Kidney (tissue), 14 donors: ENCODE data around the gene TGFBR1. TPM values are rescaled to one million over a fixed set of nuclear protein-coding genes. Genes with fewer than 3 reads are reported as not detected.

Experiments
- DNase-seq, 5 donors: peaks; one replicate each; pipeline ENCODE4 v3.0.0-alpha.2; 2013 to 2020
- FAIRE-seq: peaks from 2 replicates; lab custom pipeline; 2012; peaks lifted over from hg19 to GRCh38; lab: Jason Lieb, UNC
- H3K27ac ChIP-seq, 2 donors: one replicate each; pipeline ENCODE4 v1.7.0; 2013; ENCODE audit warnings: low read depth in 2 of 2, low read length in 2 of 2, inconsistent platforms in 1 of 2
- H3K27me3 ChIP-seq: one replicate; pipeline ENCODE4 v1.7.1; 2013; ENCODE audit warnings: low read length, inconsistent platforms; ENCODE audit not compliant: control insufficient read depth, insufficient read depth
- H3K36me3 ChIP-seq, 3 donors: one replicate each; pipeline versions ENCODE4 v1.7.0 to v1.7.1; 2013; ENCODE audit warnings: low read length in 3 of 3, control low read depth in 1 of 3, inconsistent platforms in 1 of 3; ENCODE audit not compliant: insufficient read depth in 3 of 3, control insufficient read depth in 2 of 3
- H3K4me1 ChIP-seq, 3 donors: one replicate each; pipeline versions ENCODE4 v1.7.0 to v1.7.1; 2013; ENCODE audit warnings: low read length in 3 of 3, inconsistent platforms in 1 of 3, low read depth in 1 of 3; ENCODE audit not compliant: control insufficient read depth in 2 of 3, insufficient read depth in 2 of 3
- H3K4me3 ChIP-seq, 3 donors: one replicate each; pipeline versions ENCODE4 v1.7.0 to v1.8.1; 2013; ENCODE audit warnings: low read length in 3 of 3, control low read depth in 1 of 3, inconsistent platforms in 1 of 3
- H3K9ac ChIP-seq, 3 donors: one replicate each; pipeline versions ENCODE4 v1.7.0 to v1.7.1; 2013; ENCODE audit warnings: low read length in 3 of 3, control low read depth in 1 of 3, inconsistent platforms in 1 of 3
- H3K9me3 ChIP-seq, 3 donors: one replicate each; pipeline versions ENCODE4 v1.7.0 to v1.7.1; 2013; ENCODE audit warnings: low read length in 3 of 3, control low read depth in 1 of 3, inconsistent platforms in 1 of 3; ENCODE audit not compliant: control insufficient read depth in 2 of 3, insufficient read depth in 1 of 3
- CTCF ChIP-seq: IDR thresholded peaks from 3 replicates; pipeline ENCODE4 v1.5.1; 2012; ENCODE audit warnings: mild to moderate bottlenecking, moderate library complexity, borderline replicate concordance; ENCODE audit not compliant: insufficient read depth; ENCODE audit errors: extremely low read depth
- intact Hi-C: fragments of 100-400 bp; cut with DNase I; formaldehyde crosslinking; loops from one replicate; pipeline ENCODE4 v1.11.1; 2022
- polyA plus RNA-seq: library from polyadenylated mRNA; stranded (reverse); fragments of 350-450 nt; fragmentation: Illumina TruSeq; extraction: RNeasy Lipid Tissue Mini Kit (QIAGEN cat#74804); gene quantifications from one replicate; pipeline ENCODE4 v1.2.3, GENCODE V29; 2014; ENCODE audit warnings: low read depth, low replicate concordance; ENCODE audit not compliant: insufficient read depth
- total RNA-seq: library from RNA; stranded (reverse); fragmentation: NEBNext Ultra II Directional; extraction: Animal tissue kit (Norgen Biotek cat#: 25700); gene quantifications from one replicate; pipeline ENCODE4 v1.2.1, GENCODE V29; 2021
- donor health status: control.
- donor health status: control.
- donor health status: control.
- donor health status: control.
- donor health status: control.
- donor health status: DM: yes; HTN: yes; CAD: no.
- donor health status: Normal renal cell carcinoma (clear cell type).

The TGFBR1 gene
- total and polyA plus RNA-seq, 2 donors from 2014 or later = 7.9 to 50.8 TPM

GRCh38 chr9:99138424-99139284 lies 33.7 kb downstream of the TGFBR1 start:
- TF ChIP-seq CTCF = no peak
- H3K9ac ChIP-seq = no peak overlapping the region
- H3K27ac ChIP-seq = no peak overlapping the region
- H3K27me3 ChIP-seq = no peaks in the 10 kb centered on the region
- no peak overlapping the region for H3K4me3 ChIP-seq
- H3K9me3 ChIP-seq = no peaks in the 10 kb centered on the region
- FAIRE-seq = no peak
- peaks cover 0 to 10% (median 7%) of the 10 kb centered on the region in 3 donors for H3K36me3 ChIP-seq
- no peak for DNase-seq
- no peaks in the 10 kb centered on the region for H3K4me1 ChIP-seq
- intact Hi-C loops = no loop called here

GRCh38 chr9:99139868-99140267 lies 35.0 kb downstream of the TGFBR1 start:
- Histone ChIP-seq H3K9me3 (no peaks in the 10 kb centered on the region), H3K9ac (no peak overlapping the region), H3K27me3 (no peaks in the 10 kb centered on the region), H3K27ac (no peak overlapping the region), H3K4me1 (no peaks in the 10 kb centered on the region), H3K4me3 (no peak overlapping the region), H3K36me3 (peaks cover 2 to 16% (median 10%) of the 10 kb centered on the region in 3 donors)
- FAIRE-seq = no peak
- no peak for TF ChIP-seq CTCF
- intact Hi-C loops = loop anchor here (10.0 kb wide), 1 partner anchor 295 kb away; no protein-coding TSS in a partner anchor
- DNase-seq = no peak

GRCh38 chr9:99140685-99141314 lies 35.9 kb downstream of the TGFBR1 start:
- Histone ChIP-seq H3K27me3 (no peaks in the 10 kb centered on the region), H3K9ac (no peak overlapping the region), H3K36me3 (peaks cover 2 to 25% (median 17%) of the 10 kb centered on the region in 3 donors), H3K9me3 (no peaks in the 10 kb centered on the region), H3K4me1 (no peaks in the 10 kb centered on the region), H3K27ac (no peak overlapping the region), H3K4me3 (no peak overlapping the region)
- peak in 4 of 5 donors; percentile 28 to 66 (median 48) for DNase-seq
- TF ChIP-seq CTCF = peak; percentile 84
- no peak for FAIRE-seq
- intact Hi-C loops = loop anchor here (10.0 kb wide), 1 partner anchor 296 kb away; no protein-coding TSS in a partner anchor
